Esophagus muscularis mucosa (tissue), 4 donors: ENCODE measurements around the gene NFATC2IP.

Experiments used
- EP300 ChIP-seq: sonication (generic); formaldehyde crosslinking; IDR thresholded peaks from one replicate; pipeline ENCODE4 v1.6.1; 2017; ENCODE audit warnings: antibody characterized with exemption
- POLR2A ChIP-seq: fragments of 450-650 bp; IDR thresholded peaks from one replicate; pipeline ENCODE4 v1.6.1; 2017; ENCODE audit warnings: antibody characterized with exemption, moderate library complexity, mild to moderate bottlenecking, low read depth
- TF ChIP-seq, protein P1 (sequence below), 3 experiments: fragments of 200-600 bp in 2 of 3; fragments of 450-650 bp in 1 of 3; sonication (generic) in 2 of 3; IDR thresholded peaks; one replicate each; pipeline ENCODE4 v1.5.1; 2017 to 2019; ENCODE audit warnings: antibody characterized with exemption in 3 of 3, mild to moderate bottlenecking in 2 of 3, moderate library complexity in 1 of 3

DNA sequence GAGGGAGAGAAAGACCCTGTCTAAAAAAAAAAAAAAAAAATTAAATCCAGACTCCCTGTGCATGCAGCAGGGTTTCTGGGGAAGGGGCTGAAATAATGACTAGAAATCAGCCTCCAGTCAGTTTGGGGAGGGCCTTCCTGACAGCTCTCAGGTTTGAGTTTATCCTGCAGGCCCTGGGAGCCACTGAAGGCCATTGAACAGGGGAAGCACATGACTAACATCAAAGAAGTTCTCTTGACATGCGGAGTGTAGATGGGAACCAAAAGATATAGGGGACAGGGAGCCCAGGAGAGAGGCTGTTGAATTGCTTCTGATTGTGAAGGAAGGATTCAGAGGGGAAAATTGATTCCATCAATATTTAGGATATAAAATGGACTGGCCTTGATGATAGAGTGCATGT lies 22.9 kb upstream of the NFATC2IP start:
- TF ChIP-seq, protein P1, sequence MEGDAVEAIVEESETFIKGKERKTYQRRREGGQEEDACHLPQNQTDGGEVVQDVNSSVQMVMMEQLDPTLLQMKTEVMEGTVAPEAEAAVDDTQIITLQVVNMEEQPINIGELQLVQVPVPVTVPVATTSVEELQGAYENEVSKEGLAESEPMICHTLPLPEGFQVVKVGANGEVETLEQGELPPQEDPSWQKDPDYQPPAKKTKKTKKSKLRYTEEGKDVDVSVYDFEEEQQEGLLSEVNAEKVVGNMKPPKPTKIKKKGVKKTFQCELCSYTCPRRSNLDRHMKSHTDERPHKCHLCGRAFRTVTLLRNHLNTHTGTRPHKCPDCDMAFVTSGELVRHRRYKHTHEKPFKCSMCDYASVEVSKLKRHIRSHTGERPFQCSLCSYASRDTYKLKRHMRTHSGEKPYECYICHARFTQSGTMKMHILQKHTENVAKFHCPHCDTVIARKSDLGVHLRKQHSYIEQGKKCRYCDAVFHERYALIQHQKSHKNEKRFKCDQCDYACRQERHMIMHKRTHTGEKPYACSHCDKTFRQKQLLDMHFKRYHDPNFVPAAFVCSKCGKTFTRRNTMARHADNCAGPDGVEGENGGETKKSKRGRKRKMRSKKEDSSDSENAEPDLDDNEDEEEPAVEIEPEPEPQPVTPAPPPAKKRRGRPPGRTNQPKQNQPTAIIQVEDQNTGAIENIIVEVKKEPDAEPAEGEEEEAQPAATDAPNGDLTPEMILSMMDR (IDR thresholded peaks at IDR 0.05), result no peak
- TF ChIP-seq POLR2A (no peak), EP300 (no peak)
